ENCODE results near the gene RPL36AL. TPM values are rescaled to one million over a fixed set of nuclear protein-coding genes. Genes with fewer than 3 reads are reported as not detected.

RPL36AL gene
- total and polyA plus RNA-seq, 10 of the 15 experiments (the other 5 are each of a cell fraction or from before 2014, with no cell fraction given) = 222 to 1,379 (median 545) TPM

DNA sequence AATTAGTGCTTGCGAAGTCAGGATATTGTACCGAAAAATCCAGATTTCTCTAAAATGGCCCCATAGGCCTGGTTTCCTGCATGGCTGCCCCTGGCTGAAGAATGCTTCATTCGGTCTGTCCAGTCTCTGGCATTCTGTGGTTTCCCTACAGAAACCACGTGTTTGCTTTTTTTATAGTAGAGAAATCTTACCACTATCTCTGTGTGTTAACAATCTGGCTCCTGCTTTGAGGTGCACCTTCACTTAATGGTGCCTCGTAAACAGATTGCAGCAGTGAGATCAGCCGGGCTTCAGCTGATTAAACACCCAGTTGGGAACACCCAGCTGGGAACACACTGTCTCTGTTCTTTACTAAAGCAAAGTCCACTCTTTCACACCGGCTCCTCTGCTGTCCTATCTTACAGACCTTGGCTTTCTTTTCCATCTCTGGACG is 21.3 kb upstream of the RPL36AL start:
- peaks cover 0 to 8% of the 10 kb centered on the region in 2 experiments; a peak in 1 of 4 replicates for H3K36me3 ChIP-seq (ENCODE audit: control insufficient read depth in 2 of 2, insufficient read depth in 2 of 2, low read length in 1 of 2)
- peaks cover 26% of the 10 kb centered on the region for H3K79me2 ChIP-seq (ENCODE audit: control insufficient read depth, insufficient read depth, low read length)
- peaks cover 13% of the 10 kb centered on the region for H3K4me1 ChIP-seq (ENCODE audit: control insufficient read depth, insufficient read depth, low read length)
- H3K4me3 ChIP-seq = no peak overlapping the region
- WGBS (ENCODE audit: insufficient coverage, insufficient replicate concordance, low lambda C conversion rate, missing lambda C conversion rate) = 60% methylated on average over 8 of the region's 8 CpGs
- ChIA-PET SMC1A (ENCODE audit: uncharacterized antibody, unreplicated experiment) (interaction anchor here (1.4 to 1.9 kb wide), 2 partner anchors 134 to 211 kb away, joined by 3 to 5 read pairs; partner anchors contain the start of gene NEMF), CTCF (no interaction called here), RAD21 (ENCODE audit: unreplicated experiment) (interaction anchor here (1.4 kb wide), 1 partner anchor 126 kb away, joined by 4 read pairs; the partner anchor contains the start of gene KLHDC2), POLR2A (no interaction called here)
- no peak overlapping the region for H3K27ac ChIP-seq (ENCODE audit: control insufficient read depth, insufficient read depth)
- intact Hi-C loops (cut with micrococcal nuclease; ENCODE audit: unreplicated experiment) = no loop called here
- H3K9me3 ChIP-seq (replicated peaks; ENCODE audit: control insufficient read depth, insufficient read depth, low read length) = no peaks in the 10 kb centered on the region
- H4K20me1 ChIP-seq (ENCODE audit: control insufficient read depth, insufficient read depth) = no peaks in the 10 kb centered on the region
- peak overlapping the region; percentile 39 for H3K4me2 ChIP-seq (ENCODE audit: control insufficient read depth, insufficient read depth)
- TF ChIP-seq YY1 (IDR thresholded peaks at IDR 0.05; ENCODE audit: low read depth, low read length) = peak; percentile 52; the same call in 1 of the 2 replicates
- TF ChIP-seq, protein P1, sequence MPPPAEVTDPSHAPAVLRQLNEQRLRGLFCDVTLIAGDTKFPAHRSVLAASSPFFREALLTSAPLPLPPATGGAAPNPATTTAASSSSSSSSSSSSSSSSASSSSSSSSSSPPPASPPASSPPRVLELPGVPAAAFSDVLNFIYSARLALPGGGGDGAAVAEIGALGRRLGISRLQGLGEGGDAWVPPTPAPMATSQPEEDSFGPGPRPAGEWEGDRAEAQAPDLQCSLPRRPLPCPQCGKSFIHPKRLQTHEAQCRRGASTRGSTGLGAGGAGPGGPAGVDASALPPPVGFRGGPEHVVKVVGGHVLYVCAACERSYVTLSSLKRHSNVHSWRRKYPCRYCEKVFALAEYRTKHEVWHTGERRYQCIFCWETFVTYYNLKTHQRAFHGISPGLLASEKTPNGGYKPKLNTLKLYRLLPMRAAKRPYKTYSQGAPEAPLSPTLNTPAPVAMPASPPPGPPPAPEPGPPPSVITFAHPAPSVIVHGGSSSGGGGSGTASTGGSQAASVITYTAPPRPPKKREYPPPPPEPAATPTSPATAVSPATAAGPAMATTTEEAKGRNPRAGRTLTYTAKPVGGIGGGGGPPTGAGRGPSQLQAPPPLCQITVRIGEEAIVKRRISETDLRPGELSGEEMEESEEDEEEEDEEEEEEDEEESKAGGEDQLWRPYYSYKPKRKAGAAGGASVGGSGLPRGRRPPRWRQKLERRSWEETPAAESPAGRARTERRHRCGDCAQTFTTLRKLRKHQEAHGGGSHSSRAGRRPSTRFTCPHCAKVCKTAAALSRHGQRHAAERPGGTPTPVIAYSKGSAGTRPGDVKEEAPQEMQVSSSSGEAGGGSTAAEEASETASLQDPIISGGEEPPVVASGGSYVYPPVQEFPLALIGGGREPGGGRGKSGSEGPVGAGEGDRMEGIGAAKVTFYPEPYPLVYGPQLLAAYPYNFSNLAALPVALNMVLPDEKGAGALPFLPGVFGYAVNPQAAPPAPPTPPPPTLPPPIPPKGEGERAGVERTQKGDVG (CRISPR knock-in tag; IDR thresholded peaks at IDR 0.05) = no peak
- TF ChIP-seq RUNX3 (IDR thresholded peaks at IDR 0.05; ENCODE audit: low read length) = peak; percentile 66; the same call in 1 of the 2 replicates
- no TSS peak for BruUV-seq (replicated peaks)
- FAIRE-seq = no peak
- no peaks in the 10 kb centered on the region for H3K27me3 ChIP-seq (replicated peaks in 1 of 2; ENCODE audit: control insufficient read depth in 2 of 2, insufficient read depth in 2 of 2, low read length in 1 of 2)
- no peak overlapping the region for H3K9ac ChIP-seq (ENCODE audit: control insufficient read depth, insufficient read depth, low read length)
- no peak for DNase-seq (ENCODE audit: low read depth, low spot score)
- H2AFZ ChIP-seq (ENCODE audit: control insufficient read depth, low read depth, low read length) = no peak overlapping the region; the same call in 1 of the 2 replicates
- in situ Hi-C loops (cut with MboI) = no loop called here
- ATAC-seq = peak; percentile 66
